SK-N-SH (cell line): ENCODE measurements around the gene ZMPSTE24.

Experiments
- EZH2phosphoT487 ChIP-seq: fragments of 200-600 bp; sonication (generic); IDR thresholded peaks from 2 replicates; pipeline ENCODE4 v1.6.1; 2017; ENCODE audit warnings: low read depth, mixed run types, mild to moderate bottlenecking, antibody characterized with exemption, moderate library complexity, borderline replicate concordance
- MAX ChIP-seq: IDR thresholded peaks from 2 replicates; pipeline ENCODE4 v1.4.0; 2012; ENCODE audit warnings: low read depth
- NRF1 ChIP-seq: IDR thresholded peaks from 2 replicates; pipeline ENCODE4 v1.6.1; 2012; ENCODE audit warnings: low read depth, mild to moderate bottlenecking, low read length
- POLR2AphosphoS5 ChIP-seq: IDR thresholded peaks from 2 replicates; pipeline ENCODE4 v1.6.1; 2012; ENCODE audit warnings: low read depth, low read length
- RAD21 ChIP-seq: IDR thresholded peaks from 2 replicates; pipeline ENCODE4 v1.6.1; 2012; ENCODE audit warnings: mild to moderate bottlenecking, low read length
- SMC3 ChIP-seq: IDR thresholded peaks from 2 replicates; pipeline ENCODE4 v1.6.1; 2012; ENCODE audit warnings: low read depth, low read length, improper control_type of control experiment
- ZBTB33 ChIP-seq: IDR thresholded peaks from 2 replicates; pipeline ENCODE4 v1.4.0; 2012; ENCODE audit warnings: low read depth, borderline replicate concordance
- TF ChIP-seq, protein P1 (sequence below): fragments of 200-600 bp; sonication (generic); IDR thresholded peaks from 2 replicates; pipeline ENCODE4 v1.6.1; 2017; ENCODE audit warnings: antibody characterized with exemption, mild to moderate bottlenecking, moderate library complexity

- TF ChIP-seq, protein P1, sequence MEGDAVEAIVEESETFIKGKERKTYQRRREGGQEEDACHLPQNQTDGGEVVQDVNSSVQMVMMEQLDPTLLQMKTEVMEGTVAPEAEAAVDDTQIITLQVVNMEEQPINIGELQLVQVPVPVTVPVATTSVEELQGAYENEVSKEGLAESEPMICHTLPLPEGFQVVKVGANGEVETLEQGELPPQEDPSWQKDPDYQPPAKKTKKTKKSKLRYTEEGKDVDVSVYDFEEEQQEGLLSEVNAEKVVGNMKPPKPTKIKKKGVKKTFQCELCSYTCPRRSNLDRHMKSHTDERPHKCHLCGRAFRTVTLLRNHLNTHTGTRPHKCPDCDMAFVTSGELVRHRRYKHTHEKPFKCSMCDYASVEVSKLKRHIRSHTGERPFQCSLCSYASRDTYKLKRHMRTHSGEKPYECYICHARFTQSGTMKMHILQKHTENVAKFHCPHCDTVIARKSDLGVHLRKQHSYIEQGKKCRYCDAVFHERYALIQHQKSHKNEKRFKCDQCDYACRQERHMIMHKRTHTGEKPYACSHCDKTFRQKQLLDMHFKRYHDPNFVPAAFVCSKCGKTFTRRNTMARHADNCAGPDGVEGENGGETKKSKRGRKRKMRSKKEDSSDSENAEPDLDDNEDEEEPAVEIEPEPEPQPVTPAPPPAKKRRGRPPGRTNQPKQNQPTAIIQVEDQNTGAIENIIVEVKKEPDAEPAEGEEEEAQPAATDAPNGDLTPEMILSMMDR, result no peak
- TF ChIP-seq NRF1 (no peak), SMC3 (no peak), EZH2phosphoT487 (no peak), RAD21 (no peak), ZBTB33 (no peak), MAX (no peak), POLR2AphosphoS5 (no peak)
Measured at GRCh38 chr1:40270152-40270834, 12.3 kb downstream of the ZMPSTE24 start.
